ENCODE results near the gene SSNA1. TPM values are rescaled to one million over a fixed set of nuclear protein-coding genes. Genes with fewer than 3 reads are reported as not detected.

The SSNA1 gene
- total RNA-seq, 1 donor from 2014 or later = 40.9 TPM

GRCh38 chr9:137233143-137233980, 44.9 kb downstream of the SSNA1 start:
- TF ChIP-seq, protein P1, sequence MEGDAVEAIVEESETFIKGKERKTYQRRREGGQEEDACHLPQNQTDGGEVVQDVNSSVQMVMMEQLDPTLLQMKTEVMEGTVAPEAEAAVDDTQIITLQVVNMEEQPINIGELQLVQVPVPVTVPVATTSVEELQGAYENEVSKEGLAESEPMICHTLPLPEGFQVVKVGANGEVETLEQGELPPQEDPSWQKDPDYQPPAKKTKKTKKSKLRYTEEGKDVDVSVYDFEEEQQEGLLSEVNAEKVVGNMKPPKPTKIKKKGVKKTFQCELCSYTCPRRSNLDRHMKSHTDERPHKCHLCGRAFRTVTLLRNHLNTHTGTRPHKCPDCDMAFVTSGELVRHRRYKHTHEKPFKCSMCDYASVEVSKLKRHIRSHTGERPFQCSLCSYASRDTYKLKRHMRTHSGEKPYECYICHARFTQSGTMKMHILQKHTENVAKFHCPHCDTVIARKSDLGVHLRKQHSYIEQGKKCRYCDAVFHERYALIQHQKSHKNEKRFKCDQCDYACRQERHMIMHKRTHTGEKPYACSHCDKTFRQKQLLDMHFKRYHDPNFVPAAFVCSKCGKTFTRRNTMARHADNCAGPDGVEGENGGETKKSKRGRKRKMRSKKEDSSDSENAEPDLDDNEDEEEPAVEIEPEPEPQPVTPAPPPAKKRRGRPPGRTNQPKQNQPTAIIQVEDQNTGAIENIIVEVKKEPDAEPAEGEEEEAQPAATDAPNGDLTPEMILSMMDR (IDR thresholded peaks at IDR 0.05; ENCODE audit: unreplicated experiment) = no peak
- DNase-seq (ENCODE audit: low spot score in 2 of 2, unreplicated experiment in 2 of 2) = no peak
- H3K27ac Mint-ChIP-seq = no peak overlapping the region
- no peaks in the 10 kb centered on the region for H3K27me3 Mint-ChIP-seq (ENCODE audit: low read depth)
- H3K9me3 Mint-ChIP-seq = no peaks in the 10 kb centered on the region
- no peak overlapping the region for H3K4me3 Mint-ChIP-seq
- peaks cover 5% of the 10 kb centered on the region for H3K4me1 Mint-ChIP-seq
- H3K36me3 Mint-ChIP-seq = no peaks in the 10 kb centered on the region

GRCh38 chr9:137234055-137234697, 45.7 kb downstream of the SSNA1 start:
- H3K36me3 Mint-ChIP-seq = no peaks in the 10 kb centered on the region
- H3K27me3 Mint-ChIP-seq (ENCODE audit: low read depth) = no peaks in the 10 kb centered on the region
- H3K4me3 Mint-ChIP-seq = no peak overlapping the region
- TF ChIP-seq, protein P1 (IDR thresholded peaks at IDR 0.05; ENCODE audit: unreplicated experiment) = no peak
- H3K9me3 Mint-ChIP-seq = no peaks in the 10 kb centered on the region
- no peak overlapping the region for H3K27ac Mint-ChIP-seq
- H3K4me1 Mint-ChIP-seq = peaks cover 10% of the 10 kb centered on the region
- DNase-seq (ENCODE audit: low spot score in 2 of 2, unreplicated experiment in 2 of 2) = no peak

- no peaks in the 10 kb centered on the region for H3K27me3 Mint-ChIP-seq (ENCODE audit: low read depth)
- H3K4me1 Mint-ChIP-seq = peaks cover 15% of the 10 kb centered on the region
- DNase-seq (ENCODE audit: low spot score in 2 of 2, unreplicated experiment in 2 of 2) = no peak
- no peak overlapping the region for H3K27ac Mint-ChIP-seq
- no peaks in the 10 kb centered on the region for H3K36me3 Mint-ChIP-seq
- no peaks in the 10 kb centered on the region for H3K9me3 Mint-ChIP-seq
- no peak overlapping the region for H3K4me3 Mint-ChIP-seq
- TF ChIP-seq, protein P1 (IDR thresholded peaks at IDR 0.05; ENCODE audit: unreplicated experiment) = no peak
These were observed 46.4 kb downstream of the SSNA1 start for GRCh38 chr9:137234758-137235423.

- no peak overlapping the region for H3K4me3 Mint-ChIP-seq
- no peak overlapping the region for H3K27ac Mint-ChIP-seq
- peaks cover 17% of the 10 kb centered on the region for H3K4me1 Mint-ChIP-seq
- no peaks in the 10 kb centered on the region for H3K36me3 Mint-ChIP-seq
- no peaks in the 10 kb centered on the region for H3K9me3 Mint-ChIP-seq
- TF ChIP-seq, protein P1 (IDR thresholded peaks at IDR 0.05; ENCODE audit: unreplicated experiment) = no peak
- DNase-seq (ENCODE audit: low spot score in 2 of 2, unreplicated experiment in 2 of 2) = no peak
- H3K27me3 Mint-ChIP-seq (ENCODE audit: low read depth) = no peaks in the 10 kb centered on the region
These were observed 47.2 kb downstream of the SSNA1 start for GRCh38 chr9:137235424-137236237.

DNA sequence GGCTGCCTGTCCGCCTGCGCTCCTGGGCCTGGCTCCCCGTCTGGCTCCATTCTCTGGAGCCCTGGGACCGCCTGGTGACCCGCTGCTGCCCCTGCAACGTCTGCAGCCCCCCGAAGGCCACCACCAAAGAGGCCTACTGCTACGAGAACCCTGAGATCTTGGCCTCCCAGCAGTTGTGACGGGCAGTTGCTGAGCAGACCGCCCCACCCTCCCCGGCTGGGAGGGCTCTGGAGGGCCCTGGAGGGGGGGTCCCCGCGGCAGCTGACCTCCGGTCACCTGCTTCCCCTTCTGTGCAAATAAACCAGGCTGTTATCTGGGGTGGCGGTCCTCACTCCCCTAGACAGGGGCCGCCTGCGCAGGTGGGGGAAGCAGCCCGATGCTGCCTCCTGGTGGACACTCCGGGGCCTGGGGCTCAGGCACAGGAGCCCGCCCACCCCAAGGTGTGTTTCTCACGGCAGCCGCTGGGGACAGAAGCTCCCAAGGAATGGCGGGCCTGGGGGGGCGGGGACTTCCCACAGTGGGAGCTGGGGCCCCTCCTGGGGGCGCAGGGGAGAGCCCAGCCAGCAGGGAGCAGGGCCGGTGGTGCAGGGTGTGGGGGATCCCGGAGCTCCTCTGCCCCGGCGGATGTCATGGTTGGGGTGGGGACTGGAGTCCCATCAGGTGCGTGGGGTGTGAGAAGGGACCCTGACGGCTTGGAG, 47.9 kb downstream of the SSNA1 start:
- Mint-ChIP-seq H3K4me3 (peak overlapping the region; percentile 8), H3K27me3 (ENCODE audit: low read depth) (no peaks in the 10 kb centered on the region), H3K36me3 (no peaks in the 10 kb centered on the region), H3K9me3 (no peaks in the 10 kb centered on the region), H3K27ac (no peak overlapping the region), H3K4me1 (peaks cover 17% of the 10 kb centered on the region)
- DNase-seq (ENCODE audit: low spot score in 2 of 2, unreplicated experiment in 2 of 2) = peak; percentile 85 to 95
- TF ChIP-seq, protein P1 (IDR thresholded peaks at IDR 0.05; ENCODE audit: unreplicated experiment) = peak; percentile 98

All from mesothelial cell of epicardium (in vitro differentiated cells).